Measurements from ENCODE around the gene DPY19L3.

Gene DPY19L3

GRCh38 chr19:32405431-32406160 lies at the start of gene DPY19L3:
Gene DPY19L3 (plus strand): TSS chr19:32405770. CDS start chr19:32408254, 2,484 bp downstream.
- peak within 1 kb of the TSS; percentile 52 for H3K4me3 ChIP-seq (ENCODE audit: low read depth, low read length)
- H3K27me3 ChIP-seq (ENCODE audit: insufficient read depth, low read depth, severe bottlenecking) = no peaks in the 10 kb centered on the region
- peak within 1 kb of the TSS; percentile 92 for H3K27ac ChIP-seq
- H3K9me3 ChIP-seq (ENCODE audit: severe bottlenecking) = no peaks in the 10 kb centered on the region
- DNase-seq = peak; percentile 95
- peaks cover 23% of the 10 kb centered on the region for H3K36me3 ChIP-seq
- TF ChIP-seq CTCF (IDR thresholded peaks at IDR 0.05; ENCODE audit: low read depth, low read length) = no peak

DNA sequence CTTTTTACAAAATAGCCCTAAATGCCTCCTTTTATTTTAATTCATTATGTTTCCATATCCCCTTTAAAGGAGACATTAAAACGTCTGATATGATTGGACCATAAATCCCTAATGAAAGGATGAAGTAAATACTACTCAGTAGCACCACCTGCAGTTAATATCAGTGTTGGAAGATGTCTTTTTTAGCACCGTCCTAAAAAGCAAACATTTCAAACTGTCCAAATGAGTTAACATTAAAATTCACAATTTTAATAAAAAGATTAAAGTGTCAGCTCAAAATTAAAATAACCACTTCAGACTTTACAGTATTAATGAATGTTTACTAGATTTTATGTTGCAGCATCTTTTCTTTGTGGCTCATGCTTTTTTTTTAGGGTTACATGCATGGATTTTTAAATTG lies 47.9 kb upstream of the DPY19L3 start:
- DNase-seq = no peak
- Histone ChIP-seq H3K4me3 (ENCODE audit: low read depth, low read length) (no peak overlapping the region), H3K36me3 (peaks cover 75% of the 10 kb centered on the region), H3K9me3 (ENCODE audit: severe bottlenecking) (no peaks in the 10 kb centered on the region), H3K27ac (no peak overlapping the region), H3K27me3 (ENCODE audit: insufficient read depth, low read depth, severe bottlenecking) (no peaks in the 10 kb centered on the region)
- TF ChIP-seq CTCF (IDR thresholded peaks at IDR 0.05; ENCODE audit: low read depth, low read length) = no peak

DNA sequence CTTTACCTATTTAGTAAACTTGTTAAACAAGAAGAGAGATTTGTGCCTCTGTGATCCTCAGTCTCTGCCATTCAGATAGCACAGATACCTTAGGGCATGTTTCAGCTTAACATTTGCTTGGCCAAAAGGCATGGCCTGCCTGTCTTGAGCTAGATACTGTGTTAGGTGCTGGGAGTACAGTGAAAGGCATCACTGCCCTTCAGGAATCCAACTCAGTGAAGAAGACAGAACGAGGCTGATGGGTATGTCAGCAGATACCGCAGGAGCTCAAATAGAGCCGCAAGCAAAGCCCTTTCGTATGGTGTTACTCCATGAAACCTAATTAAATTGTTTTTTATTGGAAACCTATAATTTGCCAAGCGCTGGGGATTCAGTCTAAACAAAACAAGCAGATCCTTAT lies 47.2 kb upstream of the DPY19L3 start:
- Histone ChIP-seq H3K9me3 (ENCODE audit: severe bottlenecking) (no peaks in the 10 kb centered on the region), H3K36me3 (peaks cover 71% of the 10 kb centered on the region), H3K4me3 (ENCODE audit: low read depth, low read length) (no peak overlapping the region), H3K27me3 (ENCODE audit: insufficient read depth, low read depth, severe bottlenecking) (no peaks in the 10 kb centered on the region), H3K27ac (no peak overlapping the region)
- no peak for TF ChIP-seq CTCF (IDR thresholded peaks at IDR 0.05; ENCODE audit: low read depth, low read length)
- DNase-seq = no peak

- H3K27me3 ChIP-seq (ENCODE audit: insufficient read depth, low read depth, severe bottlenecking) = no peaks in the 10 kb centered on the region
- TF ChIP-seq CTCF (IDR thresholded peaks at IDR 0.05; ENCODE audit: low read depth, low read length) = no peak
- no peak for DNase-seq
- peaks cover 66% of the 10 kb centered on the region for H3K36me3 ChIP-seq
- no peaks in the 10 kb centered on the region for H3K9me3 ChIP-seq (ENCODE audit: severe bottlenecking)
- no peak overlapping the region for H3K27ac ChIP-seq
- no peak overlapping the region for H3K4me3 ChIP-seq (ENCODE audit: low read depth, low read length)
These were observed 46.0 kb upstream of the DPY19L3 start for GRCh38 chr19:32359581-32359980.

- DNase-seq = no peak
- H3K9me3 ChIP-seq (ENCODE audit: severe bottlenecking) = no peaks in the 10 kb centered on the region
- H3K27ac ChIP-seq = no peak overlapping the region
- H3K27me3 ChIP-seq (ENCODE audit: insufficient read depth, low read depth, severe bottlenecking) = no peaks in the 10 kb centered on the region
- H3K36me3 ChIP-seq = peaks cover 61% of the 10 kb centered on the region
- no peak overlapping the region for H3K4me3 ChIP-seq (ENCODE audit: low read depth, low read length)
- no peak for TF ChIP-seq CTCF (IDR thresholded peaks at IDR 0.05; ENCODE audit: low read depth, low read length)
These were observed 43.8 kb upstream of the DPY19L3 start for GRCh38 chr19:32361574-32362317.

All from WERI-Rb-1 (cell line).